ENCODE data around the gene CNIH2. TPM values are rescaled to one million over a fixed set of nuclear protein-coding genes. Genes with fewer than 3 reads are reported as not detected.

The CNIH2 gene
- total RNA-seq, 1 donor from 2014 or later: 0.89 TPM

- Histone ChIP-seq H3K9me3 (no peaks in the 10 kb centered on the region), H3K27me3 (ENCODE audit: low read depth) (no peaks in the 10 kb centered on the region), H3K36me3 (peaks cover 92% of the 10 kb centered on the region), H3K4me3 (no peak overlapping the region), H3K4me1 (no peaks in the 10 kb centered on the region), H3K27ac (no peak overlapping the region)
- no peak for TF ChIP-seq CTCF (IDR thresholded peaks at IDR 0.05)
- intact Hi-C loops (cut with DNase I): no loop called here
- ATAC-seq (no peak), DNase-seq (no peak)
These were observed 38.5 kb upstream of the CNIH2 start for GRCh38 chr11:66239511-66239910.

GRCh38 chr11:66239998-66240780 is 37.8 kb upstream of the CNIH2 start:
- TF ChIP-seq CTCF (IDR thresholded peaks at IDR 0.05): no peak
- Histone ChIP-seq H3K36me3 (peaks cover 92% of the 10 kb centered on the region), H3K9me3 (no peaks in the 10 kb centered on the region), H3K27me3 (ENCODE audit: low read depth) (no peaks in the 10 kb centered on the region), H3K4me1 (no peaks in the 10 kb centered on the region), H3K27ac (no peak overlapping the region), H3K4me3 (no peak overlapping the region)
- no peak for ATAC-seq
- intact Hi-C loops (cut with DNase I): no loop called here
- DNase-seq: no peak

- H3K36me3 ChIP-seq: peaks cover 89% of the 10 kb centered on the region
- intact Hi-C loops (cut with DNase I): no loop called here
- ATAC-seq: no peak
These were observed 37.2 kb upstream of the CNIH2 start for GRCh38 chr11:66240781-66241136.

GRCh38 chr11:66242095-66242765 is 35.7 kb upstream of the CNIH2 start:
- Histone ChIP-seq H3K27ac (no peak overlapping the region), H3K4me3 (no peak overlapping the region), H3K9me3 (no peaks in the 10 kb centered on the region), H3K27me3 (ENCODE audit: low read depth) (no peaks in the 10 kb centered on the region), H3K36me3 (peaks cover 76% of the 10 kb centered on the region), H3K4me1 (no peaks in the 10 kb centered on the region)
- no peak for TF ChIP-seq CTCF (IDR thresholded peaks at IDR 0.05)
- intact Hi-C loops (cut with DNase I): no loop called here
- ATAC-seq (no peak), DNase-seq (no peak)

More at GRCh38 chr11:66240781-66241136, 37.2 kb upstream of the CNIH2 start:
- no peak for DNase-seq
- TF ChIP-seq CTCF (IDR thresholded peaks at IDR 0.05): no peak
- H3K4me3 ChIP-seq: no peak overlapping the region
- no peak overlapping the region for H3K27ac ChIP-seq
- H3K9me3 ChIP-seq: no peaks in the 10 kb centered on the region
- H3K27me3 ChIP-seq (ENCODE audit: low read depth): no peaks in the 10 kb centered on the region
- no peaks in the 10 kb centered on the region for H3K4me1 ChIP-seq

- intact Hi-C loops (cut with DNase I): no loop called here
- TF ChIP-seq CTCF (IDR thresholded peaks at IDR 0.05): no peak
- Histone ChIP-seq H3K9me3 (no peaks in the 10 kb centered on the region), H3K4me3 (no peak overlapping the region), H3K27me3 (ENCODE audit: low read depth) (no peaks in the 10 kb centered on the region), H3K4me1 (no peaks in the 10 kb centered on the region), H3K27ac (no peak overlapping the region), H3K36me3 (peaks cover 64% of the 10 kb centered on the region)
- ATAC-seq: no peak
- DNase-seq: no peak
These were observed 34.0 kb upstream of the CNIH2 start for GRCh38 chr11:66243782-66244535.

All from lower lobe of right lung (tissue), 2 donors.